GM12878 (cell line): Measurements from ENCODE around the gene PPP1CA. TPM values are rescaled to one million over a fixed set of nuclear protein-coding genes. Genes with fewer than 3 reads are reported as not detected.

Experiments
- ATAC-seq: fragments of 200-7000 bp; cut with Tn5 transposase; 3 replicates; pipeline ENCODE4 v1.9.1; 2020; ENCODE audit warnings: mild to moderate bottlenecking, moderate library complexity
- BruUV-seq: library from RNA; stranded (reverse); fragments of 400-500 nt; replicated peaks from 2 replicates; lab custom pipeline; 2021; lab: Mats Ljungman, UMichigan
- CTCF ChIA-PET: fragments of 300-600 bp; sonication (Branson Sonifier 250); formaldehyde crosslinking; extraction: SDS; loops from one replicate; lab custom pipeline; 2021; ENCODE audit warnings: inconsistent platforms; lab: Yijun Ruan, JAX
- POLR2A ChIA-PET: fragments of 350-600 bp; formaldehyde crosslinking; extraction: SDS; loops from one replicate; lab custom pipeline; 2021; ENCODE audit warnings: inconsistent platforms; lab: Charles Lee
- RAD21 ChIA-PET: fragments of 300-600 bp; sonication (Branson Sonifier 250); formaldehyde crosslinking; loops from one replicate; lab custom pipeline; 2023; ENCODE audit warnings: antibody characterized with exemption; ENCODE audit not compliant: unreplicated experiment; lab: Charles Lee
- SMC1A ChIA-PET: fragments of 300-600 bp; sonication (Branson Sonifier 250); formaldehyde crosslinking; loops from one replicate; lab custom pipeline; 2023; ENCODE audit not compliant: unreplicated experiment, uncharacterized antibody; lab: Charles Lee
- DNase-seq: peaks from one replicate; pipeline ENCODE4 v3.0.0-alpha.2; 2011; ENCODE audit warnings: low read depth, low spot score
- FAIRE-seq: peaks from 3 replicates; lab custom pipeline; 2011; peaks lifted over from hg19 to GRCh38; lab: Jason Lieb, UNC
- H2AFZ ChIP-seq: 2 replicates; pipeline ENCODE4 v1.6.0; 2011; ENCODE audit warnings: low read depth, low read length, control low read depth; ENCODE audit not compliant: control insufficient read depth
- H3K27ac ChIP-seq: 2 replicates; pipeline ENCODE4 v1.5.1; 2011; ENCODE audit warnings: control low read depth; ENCODE audit not compliant: control insufficient read depth, insufficient read depth
- H3K27me3 ChIP-seq, 2 experiments: replicated peaks in 1 of 2; 2 replicates each; pipeline versions ENCODE4 v1.6.0 to v1.6.1; 2011; ENCODE audit warnings: low read length in 1 of 2; ENCODE audit not compliant: control insufficient read depth in 2 of 2, insufficient read depth in 2 of 2
- H3K36me3 ChIP-seq, 2 experiments: 2 replicates each; pipeline ENCODE4 v1.5.1; 2011; ENCODE audit warnings: low read length in 1 of 2; ENCODE audit not compliant: control insufficient read depth in 2 of 2, insufficient read depth in 2 of 2
- H3K4me1 ChIP-seq: 2 replicates; pipeline ENCODE4 v1.6.1; 2011; ENCODE audit warnings: mild to moderate bottlenecking, low read length, moderate library complexity, mixed read lengths; ENCODE audit not compliant: control insufficient read depth, insufficient read depth
- H3K4me2 ChIP-seq: 2 replicates; pipeline ENCODE4 v1.6.0; 2011; ENCODE audit warnings: control low read depth; ENCODE audit not compliant: control insufficient read depth, insufficient read depth
- H3K4me3 ChIP-seq: fragments of 200-600 bp; sonication (generic); 2 replicates; pipeline ENCODE4 v1.5.1; 2016
- H3K79me2 ChIP-seq: 2 replicates; pipeline ENCODE4 v1.6.0; 2011; ENCODE audit warnings: low read length; ENCODE audit not compliant: control insufficient read depth, insufficient read depth
- H3K9ac ChIP-seq: 2 replicates; pipeline ENCODE4 v1.8.0; 2011; ENCODE audit warnings: low read length, control low read depth, mixed read lengths; ENCODE audit not compliant: control insufficient read depth, insufficient read depth
- H3K9me3 ChIP-seq: replicated peaks from 3 replicates; pipeline ENCODE4 v1.5.1; 2011; ENCODE audit warnings: mild to moderate bottlenecking, low read length; ENCODE audit not compliant: control insufficient read depth, insufficient read depth
- H4K20me1 ChIP-seq: 2 replicates; pipeline ENCODE4 v1.6.0; 2011; ENCODE audit not compliant: control insufficient read depth, insufficient read depth
- MTA2 ChIP-seq: fragments of 450-650 bp; IDR thresholded peaks from 2 replicates; pipeline ENCODE4 v1.6.1; 2016; ENCODE audit warnings: low read depth, mild to moderate bottlenecking, moderate library complexity
- POLR2AphosphoS5 ChIP-seq: IDR thresholded peaks from 2 replicates; pipeline ENCODE4 v1.6.1; 2011; ENCODE audit warnings: mild to moderate bottlenecking, low read length, inconsistent platforms
- RELA ChIP-seq: fragments of 450-650 bp; IDR thresholded peaks from 2 replicates; pipeline ENCODE4 v1.8.0; 2014; ENCODE audit warnings: borderline replicate concordance; ENCODE audit not compliant: partially characterized antibody
- WGBS: methylation state at CpG from one replicate; pipeline ENCODE4 v1.1.6; 2016; ENCODE audit warnings: low lambda C conversion rate; ENCODE audit not compliant: insufficient replicate concordance, insufficient coverage; ENCODE audit errors: missing lambda C conversion rate; 5-methylcytosine and 5-hydroxymethylcytosine counted together
- in situ Hi-C: fragments of 300-500 bp; cut with MboI; formaldehyde crosslinking; loops from 9 replicates; pipeline ENCODE4 v1.14.3; 2018; ENCODE audit warnings: mixed read lengths
- intact Hi-C: fragments of 100-400 bp; cut with micrococcal nuclease; formaldehyde crosslinking; loops from one replicate; pipeline ENCODE4 v1.14.2; 2022; ENCODE audit not compliant: unreplicated experiment
- polyA plus RNA-seq, 11 experiments: library from polyadenylated mRNA; depleted of rRNA in 4 of 11; unstranded in 6 of 11; stranded (reverse) in 5 of 11; fragments of >200 nt; fragmentation: Nextera tagmentation in 4 of 11; fragmentation: Illumina TruSeq in 1 of 11; extraction: Ambion mirVana in 4 of 11; extraction: Trizol in 1 of 11; gene quantifications; 1 replicate in 1 of 11; 2 replicates in 10 of 11; pipeline versions ENCODE4 v1.2.1 to v1.2.3, GENCODE V29; 2011 to 2016; ENCODE audit warnings: inconsistent platforms in 2 of 11, missing spikeins in 2 of 11, low read depth in 1 of 11
- total RNA-seq, 4 experiments: library from RNA; depleted of rRNA in 3 of 4; stranded (reverse); fragments of >200 nt in 3 of 4; fragmentation: Illumina TruSeq in 1 of 4; extraction: Trizol in 1 of 4; gene quantifications; 2 replicates each; pipeline versions ENCODE4 v1.2.1 to v1.2.3, GENCODE V29; 2013 to 2021
- TF ChIP-seq, protein P1 (sequence below): fragments of 450-650 bp; IDR thresholded peaks from 2 replicates; pipeline ENCODE4 v1.6.1; 2017; ENCODE audit warnings: mild to moderate bottlenecking, low read depth, inconsistent platforms; ENCODE audit not compliant: poor library complexity, severe bottlenecking

The PPP1CA gene
- total and polyA plus RNA-seq, 10 of the 15 experiments (the other 5 are each of a cell fraction or from before 2014, with no cell fraction given) = 26.4 to 458 (median 240) TPM

GRCh38 chr11:67429722-67430121 is 28.1 kb upstream of the PPP1CA start:
- ChIA-PET SMC1A (no interaction called here), CTCF (no interaction called here), POLR2A (interaction anchor here (0.6 to 4.4 kb wide), 6 partner anchors 9 to 73 kb away, joined by 3 to 28 read pairs (median 14); partner anchors contain the start of genes CORO1B, PPP1CA, PTPRCAP and TBC1D10C), RAD21 (no interaction called here)
- no TSS peak for BruUV-seq
- in situ Hi-C loops = no loop called here
- ATAC-seq (no peak), FAIRE-seq (no peak), DNase-seq (no peak)
- Histone ChIP-seq H3K27ac (no peak overlapping the region), H3K36me3 (peaks cover 6 to 9% of the 10 kb centered on the region in 2 experiments; a peak in 3 of 4 replicates), H4K20me1 (no peaks in the 10 kb centered on the region), H3K4me2 (peak overlapping the region; percentile 81; the same call in 1 of the 2 replicates), H3K9me3 (no peaks in the 10 kb centered on the region), H3K79me2 (peaks cover 30% of the 10 kb centered on the region), H2AFZ (no peak overlapping the region), H3K4me3 (no peak overlapping the region), H3K9ac (no peak overlapping the region), H3K27me3 (no peaks in the 10 kb centered on the region), H3K4me1 (peaks cover 13% of the 10 kb centered on the region)
- TF ChIP-seq MTA2 (no peak), RELA (no peak), POLR2AphosphoS5 (peak; percentile 2; the same call in 1 of the 2 replicates)
- TF ChIP-seq, protein P1, sequence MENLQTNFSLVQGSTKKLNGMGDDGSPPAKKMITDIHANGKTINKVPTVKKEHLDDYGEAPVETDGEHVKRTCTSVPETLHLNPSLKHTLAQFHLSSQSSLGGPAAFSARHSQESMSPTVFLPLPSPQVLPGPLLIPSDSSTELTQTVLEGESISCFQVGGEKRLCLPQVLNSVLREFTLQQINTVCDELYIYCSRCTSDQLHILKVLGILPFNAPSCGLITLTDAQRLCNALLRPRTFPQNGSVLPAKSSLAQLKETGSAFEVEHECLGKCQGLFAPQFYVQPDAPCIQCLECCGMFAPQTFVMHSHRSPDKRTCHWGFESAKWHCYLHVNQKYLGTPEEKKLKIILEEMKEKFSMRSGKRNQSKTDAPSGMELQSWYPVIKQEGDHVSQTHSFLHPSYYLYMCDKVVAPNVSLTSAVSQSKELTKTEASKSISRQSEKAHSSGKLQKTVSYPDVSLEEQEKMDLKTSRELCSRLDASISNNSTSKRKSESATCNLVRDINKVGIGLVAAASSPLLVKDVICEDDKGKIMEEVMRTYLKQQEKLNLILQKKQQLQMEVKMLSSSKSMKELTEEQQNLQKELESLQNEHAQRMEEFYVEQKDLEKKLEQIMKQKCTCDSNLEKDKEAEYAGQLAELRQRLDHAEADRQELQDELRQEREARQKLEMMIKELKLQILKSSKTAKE = no peak
- intact Hi-C loops = no loop called here
- 95% methylated on average over 11 of the region's 11 CpGs for WGBS
